GM13976 (cell line): ENCODE results near the gene RAVER1.

Experiments
- DNase-seq: peaks from one replicate; pipeline ENCODE4 v3.0.0; 2012; ENCODE audit warnings: low spot score
- CTCF ChIP-seq: IDR thresholded peaks from 2 replicates; pipeline ENCODE4 v1.5.1; 2012; ENCODE audit warnings: borderline replicate concordance, mild to moderate bottlenecking; ENCODE audit not compliant: insufficient read depth; ENCODE audit errors: extremely low read depth, missing control alignments, control extremely low read depth
- in situ Hi-C: fragments of 300-500 bp; cut with MboI; formaldehyde crosslinking; loops from one replicate; pipeline ENCODE4 v1.12.0; 2022; ENCODE audit warnings: low sequenced_read_pairs, mixed read lengths, inconsistent platforms; ENCODE audit not compliant: unreplicated experiment

Gene RAVER1

GRCh38 chr19:10293637-10294367 lies 39.5 kb downstream of the RAVER1 start:
- TF ChIP-seq CTCF: no peak
- DNase-seq: no peak
- in situ Hi-C loops: no loop called here

- TF ChIP-seq CTCF: no peak
- in situ Hi-C loops: no loop called here
- DNase-seq: no peak
Observed at GRCh38 chr19:10292789-10293636, 40.3 kb downstream of the RAVER1 start.

GRCh38 chr19:10292206-10292788 lies 41.0 kb downstream of the RAVER1 start:
- DNase-seq: peak; percentile 93
- TF ChIP-seq CTCF: no peak
- in situ Hi-C loops: no loop called here

GRCh38 chr19:10291554-10292205 lies 41.6 kb downstream of the RAVER1 start:
- no peak for TF ChIP-seq CTCF
- DNase-seq: no peak
- in situ Hi-C loops: no loop called here

GRCh38 chr19:10290876-10291553 lies 42.3 kb downstream of the RAVER1 start:
- peak; percentile 74 for DNase-seq
- in situ Hi-C loops: no loop called here
- no peak for TF ChIP-seq CTCF
